NCI-H1417 (cell line): ENCODE results near the gene CIRBP.

ENCODE experiments used
- DNase-seq, 3 experiments: peaks; one replicate each; lab custom pipeline; 2025; lab: John Stamatoyannopoulos, UW

Gene CIRBP

GRCh38 chr19:1255186-1256161 is 13.7 kb upstream of the CIRBP start:
- no peak for DNase-seq

GRCh38 chr19:1256646-1257474 is 12.3 kb upstream of the CIRBP start:
- DNase-seq = no peak

- DNase-seq = no peak
These were observed 11.5 kb upstream of the CIRBP start for GRCh38 chr19:1257475-1258162.

- DNase-seq = no peak
These were observed 11.0 kb upstream of the CIRBP start for GRCh38 chr19:1258163-1258492.

- DNase-seq = no peak
These were observed 10.4 kb upstream of the CIRBP start for GRCh38 chr19:1258707-1259205.

- DNase-seq = peak in 2 of 3 experiments; percentile 79 to 82
These were observed 9.8 kb upstream of the CIRBP start for GRCh38 chr19:1259206-1259875.

- peak in 2 of 3 experiments; percentile 63 to 72 for DNase-seq
These were observed 9.0 kb upstream of the CIRBP start for GRCh38 chr19:1259876-1260748.

GRCh38 chr19:1260749-1261537 is 8.2 kb upstream of the CIRBP start:
- peak; percentile 98 to 99 (median 98) for DNase-seq

GRCh38 chr19:1261538-1261797 is 7.7 kb upstream of the CIRBP start:
- no peak for DNase-seq

- peak in 2 of 3 experiments; percentile 54 to 58 for DNase-seq
These were observed 7.1 kb upstream of the CIRBP start for GRCh38 chr19:1261798-1262622.

GRCh38 chr19:1262623-1263123 is 6.5 kb upstream of the CIRBP start:
- no peak for DNase-seq

- no peak for DNase-seq
These were observed 5.9 kb upstream of the CIRBP start for GRCh38 chr19:1263188-1263587.

- no peak for DNase-seq
These were observed 4.1 kb upstream of the CIRBP start for GRCh38 chr19:1264801-1265614.

GRCh38 chr19:1265615-1266128 is 3.5 kb upstream of the CIRBP start:
- DNase-seq = no peak

- peak; percentile 90 to 97 (median 96) for DNase-seq
These were observed 2.8 kb upstream of the CIRBP start for GRCh38 chr19:1266129-1266915.

GRCh38 chr19:1266916-1267476 is 2.1 kb upstream of the CIRBP start:
- peak; percentile 73 to 94 (median 87) for DNase-seq
